Measurements from ENCODE around the gene GPR78.

GPR78 gene

GRCh38 chr4:8580321-8581093 is at the start of gene GPR78:
Gene GPR78, plus strand, starts transcription at chr4:8580392. Its CDS starts 591 bp downstream, at chr4:8580983.
- H3K4me3 Mint-ChIP-seq = no peak within 1 kb of the TSS

DNA sequence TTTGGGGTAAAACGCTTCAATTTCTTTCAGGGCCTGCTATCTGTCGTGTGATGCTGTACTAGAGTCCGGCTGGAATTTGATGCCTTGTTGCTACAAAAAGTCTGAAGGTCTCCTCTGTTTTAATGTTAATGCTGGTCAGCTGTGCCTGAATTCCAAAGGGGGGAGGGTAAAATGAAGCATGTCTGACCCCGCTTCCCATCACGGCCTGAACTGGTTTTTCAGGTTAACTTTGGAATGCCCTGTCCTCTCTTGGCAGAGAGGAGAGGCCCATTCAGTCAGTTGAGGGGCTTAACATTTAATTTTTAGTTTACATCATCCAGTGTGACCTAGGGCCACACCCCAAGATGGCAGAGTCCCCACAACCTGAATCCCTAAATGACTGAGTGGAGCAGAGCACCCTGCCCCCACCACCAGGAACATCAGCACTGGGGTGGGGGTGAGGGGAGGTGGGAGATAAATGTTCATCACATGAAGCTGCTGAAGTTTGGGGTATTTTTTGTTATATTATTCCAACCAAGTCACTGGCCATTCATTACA is 47.9 kb upstream of the GPR78 start:
- peaks cover 9% of the 10 kb centered on the region for H3K4me1 Mint-ChIP-seq
- peaks cover 9 to 20% of the 10 kb centered on the region in 2 donors for H3K9me3 Mint-ChIP-seq
- no peaks in the 10 kb centered on the region for H3K27me3 Mint-ChIP-seq
- H3K27ac Mint-ChIP-seq = no peak overlapping the region
- ATAC-seq (no peak), DNase-seq (no peak)
- H3K4me3 Mint-ChIP-seq = no peak overlapping the region

More at GRCh38 chr4:8580321-8581093, at the start of gene GPR78:
- peaks cover 58% of the 10 kb centered on the region for H3K27me3 Mint-ChIP-seq
- no peaks in the 10 kb centered on the region for H3K4me1 Mint-ChIP-seq
- peaks cover 0 to 6% of the 10 kb centered on the region in 2 donors for H3K9me3 Mint-ChIP-seq
- ATAC-seq (peak; percentile 66), DNase-seq (peak; percentile 29 to 34)
- peak within 1 kb of the TSS in 1 of 2 donors; percentile 14 for H3K27ac Mint-ChIP-seq

DNA sequence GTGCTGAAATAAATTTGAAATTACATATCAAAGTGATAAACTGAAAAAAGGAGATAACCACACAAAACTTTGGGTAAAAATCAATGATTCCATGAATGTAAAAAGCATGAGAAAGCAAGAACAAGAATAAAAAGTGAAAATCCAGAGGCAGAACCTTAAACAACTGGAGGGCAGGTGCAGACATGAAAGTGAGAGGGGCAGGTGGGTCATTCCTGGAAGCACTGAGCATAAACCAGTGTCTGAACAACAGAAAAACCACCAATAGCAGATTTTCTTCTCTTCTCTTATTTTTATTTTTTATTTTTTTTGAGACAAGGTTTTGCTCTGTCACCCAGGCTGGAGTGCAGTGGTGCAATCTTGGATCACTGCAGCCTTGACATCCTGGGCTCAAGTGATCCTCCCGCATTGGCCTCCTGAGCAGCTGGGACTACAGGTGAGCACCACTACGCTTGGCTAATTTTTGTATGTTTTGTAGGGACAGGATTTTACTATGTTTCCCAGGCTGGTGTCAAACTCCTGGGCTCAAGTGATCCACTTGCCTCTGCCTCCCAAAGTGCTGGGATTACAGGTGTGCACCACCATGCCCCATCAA is 46.8 kb upstream of the GPR78 start:
- ATAC-seq = no peak
- no peak overlapping the region for H3K27ac Mint-ChIP-seq
- H3K27me3 Mint-ChIP-seq = peaks cover 4% of the 10 kb centered on the region
- H3K4me1 Mint-ChIP-seq = peaks cover 9% of the 10 kb centered on the region
- H3K4me3 Mint-ChIP-seq = no peak overlapping the region
- H3K9me3 Mint-ChIP-seq = peaks cover 9 to 20% of the 10 kb centered on the region in 2 donors
- no peak for DNase-seq

DNA sequence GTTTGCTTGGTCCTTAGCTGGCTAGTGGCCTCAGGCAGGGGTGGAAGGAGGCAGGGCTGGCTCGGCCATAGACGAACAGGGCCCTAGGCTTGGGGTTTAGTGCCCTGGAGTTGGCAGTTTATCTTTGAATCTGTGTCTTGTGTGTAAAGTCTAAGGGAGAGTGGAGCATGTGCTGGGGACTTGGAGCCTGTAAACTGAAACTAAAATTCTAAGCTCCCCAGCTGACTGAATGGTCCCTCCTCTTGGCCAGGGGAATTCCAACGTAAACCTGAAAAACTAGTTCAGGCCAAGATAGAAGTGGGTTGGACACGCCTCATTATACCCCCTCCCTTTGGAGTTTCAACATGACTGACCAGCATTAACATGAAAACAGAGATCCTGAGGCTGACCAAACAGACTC is 46.1 kb upstream of the GPR78 start:
- Mint-ChIP-seq H3K4me1 (peaks cover 9% of the 10 kb centered on the region), H3K27me3 (peaks cover 9% of the 10 kb centered on the region), H3K9me3 (peaks cover 9 to 20% of the 10 kb centered on the region in 2 donors), H3K4me3 (no peak overlapping the region), H3K27ac (no peak overlapping the region)
- DNase-seq (no peak), ATAC-seq (peak; percentile 31)

DNA sequence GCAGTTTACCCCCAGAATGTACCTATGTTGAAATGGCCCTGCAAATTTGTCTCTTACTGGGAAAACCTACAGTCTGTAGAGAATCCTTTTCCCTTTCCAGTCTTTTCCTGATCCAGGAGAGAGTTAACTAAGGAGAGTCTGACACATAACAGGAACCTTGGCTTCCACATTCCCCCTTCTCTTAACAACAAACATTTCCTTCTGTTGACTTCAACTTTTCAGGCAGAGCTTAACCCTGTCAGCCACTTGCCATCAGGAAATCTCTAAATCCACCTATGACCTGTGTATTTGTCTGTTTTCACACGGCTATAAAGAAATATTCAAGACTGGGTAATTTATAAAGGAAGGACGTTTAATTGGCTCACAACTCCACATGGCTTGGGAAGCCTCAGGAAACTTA is 45.6 kb upstream of the GPR78 start:
- no peak overlapping the region for H3K4me3 Mint-ChIP-seq
- no peak overlapping the region for H3K27ac Mint-ChIP-seq
- peaks cover 9 to 20% of the 10 kb centered on the region in 2 donors for H3K9me3 Mint-ChIP-seq
- H3K4me1 Mint-ChIP-seq = peaks cover 9% of the 10 kb centered on the region
- H3K27me3 Mint-ChIP-seq = peaks cover 9% of the 10 kb centered on the region
- ATAC-seq (no peak), DNase-seq (no peak)

DNA sequence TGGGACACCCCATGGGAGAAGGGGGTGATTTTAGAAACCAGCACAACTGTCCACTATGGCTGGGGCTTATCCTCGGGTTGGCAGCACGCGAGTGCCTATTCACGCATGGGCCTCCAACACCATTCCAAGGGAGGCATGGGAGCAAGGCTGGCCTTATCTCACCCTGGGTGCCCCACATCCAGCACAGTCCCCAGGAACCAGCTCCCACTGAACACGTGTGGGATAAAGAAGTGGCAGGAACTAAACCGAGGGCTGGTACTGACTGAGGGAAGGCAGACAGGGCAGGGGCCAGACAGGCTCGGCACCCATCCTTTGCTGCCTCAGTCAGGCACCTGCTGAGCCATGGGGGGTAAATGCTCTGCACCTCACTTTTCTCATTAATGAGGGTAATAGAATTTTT is 43.7 kb upstream of the GPR78 start:
- H3K9me3 Mint-ChIP-seq = peaks cover 9 to 20% of the 10 kb centered on the region in 2 donors
- DNase-seq = no peak
- ATAC-seq = no peak
- H3K27me3 Mint-ChIP-seq = peaks cover 9% of the 10 kb centered on the region
- no peak overlapping the region for H3K4me3 Mint-ChIP-seq
- H3K4me1 Mint-ChIP-seq = peaks cover 9% of the 10 kb centered on the region
- H3K27ac Mint-ChIP-seq = no peak overlapping the region

- no peak for DNase-seq
- peaks cover 9 to 20% of the 10 kb centered on the region in 2 donors for H3K9me3 Mint-ChIP-seq
Measured at GRCh38 chr4:8537041-8537461, 43.1 kb upstream of the GPR78 start.

DNA sequence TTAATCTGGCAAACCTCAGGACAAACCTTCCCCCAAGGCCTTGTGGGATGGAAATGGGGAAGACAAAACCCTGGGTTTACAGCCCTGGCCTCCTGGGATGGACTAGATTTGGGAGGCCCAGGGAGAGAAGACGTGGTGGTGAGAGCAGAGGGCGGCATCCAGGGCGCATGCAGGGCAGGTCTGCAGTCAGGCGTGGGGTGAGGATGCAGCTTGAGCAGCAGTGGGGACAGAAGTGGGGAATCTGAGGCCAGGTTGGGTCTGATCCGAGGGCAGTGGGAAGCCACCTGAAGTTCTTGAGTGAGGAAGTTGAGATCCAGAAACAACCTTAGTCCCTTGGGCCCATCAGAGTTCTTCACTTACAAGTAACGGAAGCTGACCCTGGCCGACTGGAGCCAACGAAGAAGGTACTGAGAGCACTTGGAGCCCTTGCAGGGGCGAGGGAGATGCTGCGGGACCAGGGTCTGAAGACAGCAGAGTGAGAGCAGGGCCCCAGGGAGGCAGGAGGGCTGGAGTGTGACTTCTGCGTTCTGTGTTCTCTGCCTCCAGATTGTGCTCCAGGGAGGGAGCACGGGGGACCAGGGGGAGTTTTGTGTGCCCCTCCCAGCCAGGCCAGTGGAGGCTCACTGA is 42.0 kb upstream of the GPR78 start:
- ATAC-seq = no peak
- H3K9me3 Mint-ChIP-seq = peaks cover 9 to 20% of the 10 kb centered on the region in 2 donors
- H3K27ac Mint-ChIP-seq = peak overlapping the region; percentile 14 to 44

More at GRCh38 chr4:8537041-8537461, 43.1 kb upstream of the GPR78 start:
- H3K4me3 Mint-ChIP-seq = no peak overlapping the region
- H3K27me3 Mint-ChIP-seq = peaks cover 9% of the 10 kb centered on the region
- peaks cover 9% of the 10 kb centered on the region for H3K4me1 Mint-ChIP-seq
- H3K27ac Mint-ChIP-seq = no peak overlapping the region
- ATAC-seq = no peak

GRCh38 chr4:8538703-8539567 is 41.3 kb upstream of the GPR78 start:
- no peak for DNase-seq
- Mint-ChIP-seq H3K27ac (peak overlapping the region in 1 of 2 donors; percentile 14), H3K9me3 (peaks cover 9 to 17% of the 10 kb centered on the region in 2 donors), H3K4me1 (peaks cover 7% of the 10 kb centered on the region), H3K27me3 (peaks cover 9% of the 10 kb centered on the region), H3K4me3 (no peak overlapping the region)
- ATAC-seq = no peak

More for the DNA sequence above, 42.0 kb upstream of the GPR78 start:
- H3K4me1 Mint-ChIP-seq = peaks cover 9% of the 10 kb centered on the region
- peaks cover 9% of the 10 kb centered on the region for H3K27me3 Mint-ChIP-seq
- DNase-seq = no peak
- no peak overlapping the region for H3K4me3 Mint-ChIP-seq

GRCh38 chr4:8539661-8540060 is 40.5 kb upstream of the GPR78 start:
- no peak for ATAC-seq
- Mint-ChIP-seq H3K27me3 (peaks cover 16% of the 10 kb centered on the region), H3K4me1 (no peaks in the 10 kb centered on the region), H3K9me3 (peaks cover 3 to 9% of the 10 kb centered on the region in 2 donors), H3K4me3 (no peak overlapping the region), H3K27ac (no peak overlapping the region)
- DNase-seq = no peak

DNA sequence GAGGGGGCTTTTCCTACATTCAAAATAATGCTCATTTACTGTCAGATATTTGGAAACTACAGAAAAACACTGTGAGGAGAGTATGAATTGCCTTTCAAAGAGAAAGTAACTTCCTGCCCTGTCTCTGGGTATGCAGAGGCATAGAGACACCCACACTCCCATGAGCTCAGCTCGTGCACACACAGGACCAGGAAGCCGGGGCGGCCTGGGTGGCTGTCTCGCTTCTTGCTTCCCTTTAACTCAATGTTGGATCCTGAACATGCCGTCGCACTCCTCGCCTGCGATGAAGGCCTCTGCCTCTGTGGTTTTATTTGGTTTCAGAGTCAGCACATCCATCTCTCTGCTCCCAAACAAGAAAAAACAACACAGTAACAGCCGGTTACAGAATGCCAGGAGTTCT is 40.1 kb upstream of the GPR78 start:
- no peak overlapping the region for H3K4me3 Mint-ChIP-seq
- no peak for DNase-seq
- no peaks in the 10 kb centered on the region for H3K4me1 Mint-ChIP-seq
- peaks cover 18% of the 10 kb centered on the region for H3K27me3 Mint-ChIP-seq
- H3K27ac Mint-ChIP-seq = no peak overlapping the region
- ATAC-seq = no peak
- peaks cover 0 to 5% of the 10 kb centered on the region in 2 donors for H3K9me3 Mint-ChIP-seq

- H3K4me1 Mint-ChIP-seq = no peaks in the 10 kb centered on the region
- ATAC-seq (no peak), DNase-seq (no peak)
- H3K27ac Mint-ChIP-seq = no peak overlapping the region
- peaks cover 0 to under 1% of the 10 kb centered on the region in 2 donors for H3K9me3 Mint-ChIP-seq
- H3K4me3 Mint-ChIP-seq = no peak overlapping the region
- peaks cover 23% of the 10 kb centered on the region for H3K27me3 Mint-ChIP-seq
Measured at GRCh38 chr4:8540586-8540985, 39.6 kb upstream of the GPR78 start.

DNA sequence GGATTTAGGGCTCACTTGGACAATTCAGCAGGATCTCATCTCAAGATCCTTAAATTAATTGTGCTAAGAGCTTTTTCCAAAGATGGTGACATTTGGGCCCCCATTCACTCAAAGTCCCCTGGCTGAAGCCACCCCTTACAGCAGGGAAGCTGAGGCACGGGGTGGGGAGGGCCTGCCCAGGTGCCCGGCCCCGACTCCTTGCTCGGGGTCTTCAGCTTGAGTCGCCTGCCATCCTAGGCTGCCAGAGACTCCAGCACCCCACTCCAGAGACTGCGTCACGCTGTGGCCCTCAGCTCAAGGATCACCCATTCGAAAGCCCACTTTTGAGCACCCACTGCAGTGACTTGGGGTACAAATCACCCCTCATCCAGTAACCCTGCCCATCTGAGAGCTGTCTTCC is 39.2 kb upstream of the GPR78 start:
- ATAC-seq = no peak
- no peak overlapping the region for H3K27ac Mint-ChIP-seq
- peaks cover 27% of the 10 kb centered on the region for H3K27me3 Mint-ChIP-seq
- H3K4me1 Mint-ChIP-seq = no peaks in the 10 kb centered on the region
- no peak overlapping the region for H3K4me3 Mint-ChIP-seq
- no peak for DNase-seq
- H3K9me3 Mint-ChIP-seq = no peaks in the 10 kb centered on the region

DNA sequence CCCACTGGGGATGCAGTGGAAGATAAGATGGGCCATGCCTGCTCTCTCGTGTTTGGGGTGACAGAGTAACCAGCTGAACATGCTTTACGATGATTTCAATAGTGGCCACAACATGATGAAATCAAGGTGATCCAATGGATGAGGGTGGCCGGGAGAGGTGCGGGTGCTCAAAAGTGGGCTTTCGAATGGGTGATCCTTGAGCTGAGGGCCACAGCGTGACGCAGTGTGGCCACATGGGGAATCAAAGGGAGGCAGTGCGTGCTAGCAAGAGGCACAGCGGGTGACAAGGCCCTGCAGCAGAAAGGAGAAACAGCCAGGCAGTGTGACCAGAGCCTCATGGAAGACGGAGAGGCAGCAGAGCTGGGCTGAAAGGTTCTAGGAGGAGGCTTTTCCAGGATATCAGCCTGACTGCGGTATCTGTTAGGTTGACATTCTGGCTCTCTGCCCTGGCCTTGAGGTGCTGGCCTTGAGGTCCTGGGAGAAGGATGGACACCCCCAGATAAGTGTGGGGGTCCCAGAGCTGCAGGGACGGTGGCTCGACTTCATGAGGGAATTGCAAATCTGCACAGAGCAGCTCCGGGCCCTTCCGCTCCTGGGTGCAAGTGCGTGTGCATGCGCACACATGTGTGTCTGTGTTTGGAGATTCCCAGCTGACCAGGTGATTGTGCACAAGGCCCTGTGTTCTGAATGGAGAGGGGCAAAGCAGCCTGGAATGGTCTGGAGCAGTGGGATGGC is 38.0 kb upstream of the GPR78 start:
- no peak overlapping the region for H3K4me3 Mint-ChIP-seq
- H3K27ac Mint-ChIP-seq = no peak overlapping the region
- no peaks in the 10 kb centered on the region for H3K4me1 Mint-ChIP-seq
- H3K9me3 Mint-ChIP-seq = no peaks in the 10 kb centered on the region
- peaks cover 36% of the 10 kb centered on the region for H3K27me3 Mint-ChIP-seq
- DNase-seq (no peak), ATAC-seq (no peak)

Data from stimulated activated naive CD8-positive, alpha-beta T cell treated with anti-CD3 and anti-CD28 coated beads, Interleukin-15, amount 100 ng/mL, for 72 hours (primary cell).